IPS DF 6.9 (cell line): ENCODE results near the gene TOMM40.
A peak's percentile ranks its signal among the peaks of the same experiment; 100 is the strongest.

Experiments
- DNase-seq: peaks from one replicate; pipeline ENCODE4 v3.0.0-alpha.2; 2013; ENCODE audit warnings: low read depth, low spot score
- H3K27ac ChIP-seq: one replicate; pipeline ENCODE4 v1.5.1; 2013; ENCODE audit warnings: low read length, control low read depth
- H3K27me3 ChIP-seq: 2 replicates; pipeline ENCODE4 v1.6.1; 2013; ENCODE audit warnings: mild to moderate bottlenecking, low read length; ENCODE audit not compliant: control insufficient read depth, insufficient read depth
- H3K36me3 ChIP-seq: 2 replicates; pipeline ENCODE4 v1.6.1; 2013; ENCODE audit warnings: low read length; ENCODE audit not compliant: control insufficient read depth, insufficient read depth
- H3K4me1 ChIP-seq: 2 replicates; pipeline ENCODE4 v1.6.1; 2013; ENCODE audit warnings: low read length; ENCODE audit not compliant: control insufficient read depth, insufficient read depth
- H3K4me3 ChIP-seq: 2 replicates; pipeline ENCODE4 v1.5.1; 2013; ENCODE audit warnings: mild to moderate bottlenecking, low read length
- H3K9me3 ChIP-seq: 2 replicates; pipeline ENCODE4 v1.6.1; 2013; ENCODE audit warnings: low read length, inconsistent platforms; ENCODE audit not compliant: control insufficient read depth, insufficient read depth
- WGBS: extraction: QIAGEN DNeasy Blood & Tissue Kit; methylation state at CpG from one replicate; pipeline ENCODE4 v1.1.7; 2013; ENCODE audit warnings: mixed read lengths, missing lambda C conversion rate; ENCODE audit not compliant: insufficient read length, insufficient coverage; 5-methylcytosine and 5-hydroxymethylcytosine counted together

TOMM40 gene

DNA sequence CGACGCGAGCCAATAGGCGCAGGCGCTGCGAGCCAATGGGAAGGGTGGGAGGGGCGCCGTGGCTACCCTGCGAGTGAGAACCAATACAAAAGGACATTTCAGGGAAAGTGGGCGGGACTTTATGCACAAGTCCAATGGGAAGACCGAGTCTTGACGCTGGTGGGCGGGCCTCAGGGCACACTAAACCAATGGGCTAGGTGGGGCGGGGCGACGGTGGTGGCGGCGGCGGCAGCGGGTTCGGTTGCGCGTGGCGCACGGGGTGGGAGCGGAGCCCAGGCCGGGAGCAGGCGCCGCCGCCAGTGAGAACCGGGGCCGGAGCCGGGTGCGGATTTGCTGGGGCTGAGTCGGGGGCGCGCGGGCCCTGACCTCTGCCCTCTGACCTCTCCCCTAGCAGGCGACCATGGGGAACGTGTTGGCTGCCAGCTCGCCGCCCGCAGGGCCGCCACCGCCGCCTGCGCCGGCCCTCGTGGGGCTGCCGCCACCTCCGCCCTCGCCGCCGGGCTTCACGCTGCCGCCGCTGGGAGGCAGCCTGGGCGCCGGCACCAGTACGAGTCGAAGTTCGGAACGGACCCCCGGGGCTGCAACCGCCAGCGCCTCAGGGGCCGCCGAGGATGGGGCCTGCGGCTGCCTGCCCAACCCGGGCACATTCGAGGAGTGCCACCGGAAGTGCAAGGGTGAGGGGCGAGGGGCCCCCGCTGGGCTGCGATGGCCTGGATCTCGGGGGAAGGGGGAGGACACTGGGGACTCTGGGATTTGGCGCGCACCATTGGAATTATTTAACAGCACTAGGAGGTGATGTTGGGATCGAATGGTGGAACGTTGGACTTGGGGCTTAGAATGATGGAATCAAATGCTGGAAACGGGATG, at the start of gene TOMM40:
TSS of gene TOMM40 (plus strand) at position 239 of the 867 bp plus-strand sequence. CDS start at position 401, 162 bp downstream.
- Histone ChIP-seq H3K27me3 (no peaks in the 10 kb centered on the region), H3K36me3 (peaks cover 32% of the 10 kb centered on the region), H3K27ac (no peak within 1 kb of the TSS), H3K4me1 (no peaks in the 10 kb centered on the region), H3K4me3 (peak within 1 kb of the TSS; percentile 52), H3K9me3 (no peaks in the 10 kb centered on the region)
- no CpG with 5 or more reads among the region's 81 CpGs for WGBS
- peak; percentile 99 for DNase-seq

DNA sequence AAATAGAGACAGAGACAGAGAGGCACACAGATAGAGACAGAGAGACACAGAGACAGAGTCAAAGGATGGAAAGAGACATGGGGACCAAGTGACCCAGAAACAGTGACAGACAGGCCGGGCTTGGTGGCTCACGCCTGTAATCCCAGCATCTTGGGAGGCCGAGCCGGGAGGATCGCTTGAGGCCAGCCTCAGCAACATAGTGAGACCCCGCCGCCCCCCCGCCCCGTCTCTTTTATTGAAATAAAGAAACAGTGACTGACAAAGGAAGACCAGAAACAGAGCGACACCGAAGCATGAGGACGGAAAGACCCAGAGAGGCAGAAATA, 45.8 kb upstream of the TOMM40 start:
- no peak overlapping the region for H3K27ac ChIP-seq

DNA sequence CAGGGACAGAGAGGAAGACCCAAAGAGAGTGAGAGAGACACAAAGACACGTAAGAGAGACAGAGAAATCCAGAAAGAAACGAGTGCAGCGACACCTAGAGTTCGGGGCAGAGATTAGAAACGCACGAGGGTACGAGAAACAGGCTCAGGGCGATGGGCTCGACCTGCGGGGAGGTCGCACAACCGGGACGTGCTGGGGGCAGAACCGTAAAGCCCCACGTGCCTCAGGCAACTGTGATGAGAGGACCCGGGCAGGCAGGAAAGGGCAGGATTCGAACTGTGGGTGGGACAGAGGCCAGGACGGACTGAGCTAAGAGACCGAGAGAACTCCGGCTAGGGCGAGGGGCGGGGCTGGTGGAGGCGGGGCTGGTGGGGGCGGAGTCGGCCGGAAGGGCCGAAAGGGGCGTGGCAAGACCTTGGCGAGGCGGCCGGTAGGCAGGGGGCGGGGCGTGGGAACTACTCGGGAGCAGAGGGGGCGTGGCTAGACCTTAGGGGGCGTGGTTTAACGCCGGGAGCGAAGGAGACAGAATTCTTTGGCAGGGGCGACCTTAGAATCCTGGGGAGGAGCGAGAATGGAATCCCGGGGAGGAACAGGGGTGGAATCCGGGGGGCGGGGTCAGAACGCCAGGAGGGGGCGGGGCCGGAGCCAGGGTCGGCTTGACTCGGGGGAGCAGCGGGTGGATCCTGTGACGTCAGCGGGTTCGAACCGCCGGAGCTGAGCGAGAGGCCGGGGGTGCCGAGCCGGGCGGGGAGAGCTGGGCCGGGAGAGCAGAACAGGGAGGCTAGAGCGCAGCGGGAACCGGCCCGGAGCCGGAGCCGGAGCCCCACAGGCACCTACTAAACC, 45.2 kb upstream of the TOMM40 start, which contains the start of gene NECTIN2:
TSS of gene NECTIN2 (plus strand) at position 686 of the 843 bp plus-strand sequence. CDS start 229 bp downstream, outside the sequence.
- no CpG with 5 or more reads among the region's 67 CpGs for WGBS
- H3K36me3 ChIP-seq: no peaks in the 10 kb centered on the region
- no peaks in the 10 kb centered on the region for H3K27me3 ChIP-seq
- peak; percentile 94 for DNase-seq
- no peak within 1 kb of the TSS for H3K27ac ChIP-seq
- H3K4me1 ChIP-seq: peaks cover 6% of the 10 kb centered on the region
- no peaks in the 10 kb centered on the region for H3K9me3 ChIP-seq
- peak within 1 kb of the TSS; percentile 98 for H3K4me3 ChIP-seq

More for the DNA sequence above, 45.8 kb upstream of the TOMM40 start:
- H3K4me3 ChIP-seq: no peak overlapping the region; the same call in 1 of the 2 replicates
- no peaks in the 10 kb centered on the region for H3K9me3 ChIP-seq
- H3K36me3 ChIP-seq: no peaks in the 10 kb centered on the region
- DNase-seq: no peak
- peaks cover 3% of the 10 kb centered on the region for H3K4me1 ChIP-seq
- no CpG with 5 or more reads among the region's 12 CpGs for whole genome bisulfite sequencing
- H3K27me3 ChIP-seq: no peaks in the 10 kb centered on the region

DNA sequence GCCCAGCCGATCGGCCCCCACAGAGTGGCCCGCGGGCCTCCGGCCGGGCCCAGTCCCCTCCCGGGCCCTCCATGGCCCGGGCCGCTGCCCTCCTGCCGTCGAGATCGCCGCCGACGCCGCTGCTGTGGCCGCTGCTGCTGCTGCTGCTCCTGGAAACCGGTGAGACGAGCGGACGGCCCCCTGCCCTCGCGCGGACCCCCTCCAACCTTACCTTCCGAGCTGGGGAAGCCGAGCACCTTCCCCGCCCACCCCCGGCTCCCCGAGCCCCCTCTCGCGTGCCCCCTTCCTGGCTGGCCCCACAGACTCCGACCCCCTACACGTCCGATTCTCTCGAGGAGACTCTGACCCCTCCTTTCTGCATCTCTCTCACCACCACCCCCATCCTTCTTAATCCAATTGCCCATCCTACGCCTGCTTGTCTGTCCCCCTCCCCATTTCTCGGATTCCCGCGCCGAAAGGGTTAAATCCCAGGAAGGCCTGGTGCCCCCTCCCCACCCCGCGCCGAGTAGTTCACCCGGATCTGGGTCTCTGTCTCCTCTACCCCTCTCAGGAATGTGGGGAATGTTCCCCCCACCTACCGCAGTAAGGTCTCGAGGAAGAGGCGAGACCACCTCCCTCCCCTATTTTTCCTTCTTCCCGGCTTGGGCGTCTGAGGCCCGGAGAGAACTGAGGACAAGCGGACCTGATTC, 44.5 kb upstream of the TOMM40 start:
- H3K4me3 ChIP-seq: peak overlapping the region; percentile 98
- H3K9me3 ChIP-seq: no peaks in the 10 kb centered on the region
- WGBS: no CpG with 5 or more reads among the region's 51 CpGs
- peaks cover 6% of the 10 kb centered on the region for H3K4me1 ChIP-seq
- H3K36me3 ChIP-seq: 0 out of 2 replicates have a peak, but pooled peaks cover 2% of the 10 kb centered on the region
- no peak overlapping the region for H3K27ac ChIP-seq
- peak; percentile 85 for DNase-seq
- no peaks in the 10 kb centered on the region for H3K27me3 ChIP-seq

DNA sequence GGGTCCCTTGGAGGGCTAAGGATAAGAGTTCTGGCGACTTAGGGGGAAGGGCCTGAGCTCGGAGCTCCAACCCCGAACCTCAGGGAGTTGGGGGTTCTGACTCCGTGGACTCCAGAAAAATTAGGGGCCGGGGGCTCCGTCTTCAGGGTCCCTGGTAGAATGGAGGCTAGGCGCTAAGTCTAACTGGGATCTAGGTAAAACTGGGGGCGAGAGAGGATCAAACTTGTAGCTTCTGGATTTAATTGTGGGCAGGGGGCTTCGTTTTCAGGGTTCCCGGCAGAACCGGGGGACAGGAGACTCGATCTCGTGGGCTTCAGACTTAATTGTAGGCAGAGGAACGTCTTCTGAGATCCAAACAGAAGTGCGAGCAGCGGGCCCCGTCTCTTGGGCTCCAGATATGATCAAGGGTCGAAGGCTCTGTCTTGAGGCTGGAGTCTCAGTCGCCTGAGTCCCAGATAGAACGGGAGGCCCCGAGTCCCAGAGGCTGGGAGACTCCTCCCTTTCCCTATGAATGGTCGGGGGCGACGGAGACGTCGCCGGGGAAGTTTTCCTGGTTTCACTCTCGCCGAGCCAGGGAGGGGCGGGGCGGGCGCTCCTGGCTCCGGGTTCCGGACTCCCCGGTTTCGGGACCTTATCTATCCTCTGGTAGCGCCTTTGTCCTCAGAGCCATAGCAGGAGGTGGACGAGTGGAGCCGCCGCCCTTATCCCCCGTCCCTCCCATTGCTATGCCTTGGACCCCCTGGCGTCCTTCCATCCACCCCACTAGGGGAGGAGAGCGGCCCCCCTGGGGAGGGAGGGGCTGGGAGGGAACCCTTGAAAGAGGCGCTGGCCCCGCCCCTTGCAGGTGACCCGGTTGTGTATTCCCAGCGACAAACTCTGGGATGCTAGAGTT, 43.7 kb upstream of the TOMM40 start:
- Histone ChIP-seq H3K4me1 (peaks cover 6% of the 10 kb centered on the region), H3K4me3 (peak overlapping the region; percentile 98), H3K36me3 (0 out of 2 replicates have a peak, but pooled peaks cover 4% of the 10 kb centered on the region), H3K27me3 (no peaks in the 10 kb centered on the region), H3K9me3 (no peaks in the 10 kb centered on the region), H3K27ac (no peak overlapping the region)
- WGBS: no CpG with 5 or more reads among the region's 47 CpGs
- DNase-seq: no peak

DNA sequence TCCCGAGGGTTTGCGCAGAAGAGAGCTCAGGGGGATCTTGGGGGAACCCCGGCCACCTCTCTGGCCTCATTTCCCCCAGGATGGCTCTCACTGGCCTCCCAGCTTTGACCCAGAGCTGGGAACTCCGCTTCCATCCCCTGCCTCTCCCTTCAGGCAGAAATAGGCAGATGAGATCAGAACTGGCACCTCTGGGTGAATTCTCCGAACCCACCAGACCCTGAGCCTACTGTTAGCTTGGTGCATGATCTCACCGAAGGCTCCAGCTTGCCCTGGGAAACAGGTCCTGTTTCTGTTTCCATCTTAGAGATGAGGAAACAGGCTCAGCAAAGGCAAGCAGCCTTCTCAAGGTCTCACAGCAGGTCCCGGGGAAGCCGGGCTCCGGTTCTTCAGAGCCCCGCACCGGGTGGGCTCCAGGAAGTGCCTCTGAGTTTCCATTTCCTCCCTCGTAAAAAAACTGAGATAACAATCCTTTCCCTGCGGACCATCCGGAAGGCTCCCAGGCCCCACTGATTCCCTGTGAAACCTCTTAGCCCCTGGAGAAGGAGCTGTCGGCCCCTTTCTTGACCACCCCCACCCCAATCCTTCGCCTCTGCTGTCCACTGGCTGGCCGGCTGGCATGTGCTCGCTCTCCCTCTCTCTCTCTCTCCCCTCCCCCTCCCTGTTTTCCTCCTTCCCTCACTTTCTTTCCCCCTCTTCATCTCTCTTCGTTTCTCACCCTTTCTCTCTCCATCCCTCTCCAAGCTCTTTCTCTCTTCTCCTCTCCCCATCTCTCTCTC, 42.8 kb upstream of the TOMM40 start:
- WGBS: no CpG with 5 or more reads among the region's 19 CpGs
- no peaks in the 10 kb centered on the region for H3K27me3 ChIP-seq
- peak overlapping the region; percentile 98 for H3K4me3 ChIP-seq
- peak overlapping the region; percentile 38 for H3K27ac ChIP-seq
- no peaks in the 10 kb centered on the region for H3K9me3 ChIP-seq
- H3K36me3 ChIP-seq: 0 out of 2 replicates have a peak, but pooled peaks cover 4% of the 10 kb centered on the region
- peaks cover 6% of the 10 kb centered on the region for H3K4me1 ChIP-seq
- no peak for DNase-seq

DNA sequence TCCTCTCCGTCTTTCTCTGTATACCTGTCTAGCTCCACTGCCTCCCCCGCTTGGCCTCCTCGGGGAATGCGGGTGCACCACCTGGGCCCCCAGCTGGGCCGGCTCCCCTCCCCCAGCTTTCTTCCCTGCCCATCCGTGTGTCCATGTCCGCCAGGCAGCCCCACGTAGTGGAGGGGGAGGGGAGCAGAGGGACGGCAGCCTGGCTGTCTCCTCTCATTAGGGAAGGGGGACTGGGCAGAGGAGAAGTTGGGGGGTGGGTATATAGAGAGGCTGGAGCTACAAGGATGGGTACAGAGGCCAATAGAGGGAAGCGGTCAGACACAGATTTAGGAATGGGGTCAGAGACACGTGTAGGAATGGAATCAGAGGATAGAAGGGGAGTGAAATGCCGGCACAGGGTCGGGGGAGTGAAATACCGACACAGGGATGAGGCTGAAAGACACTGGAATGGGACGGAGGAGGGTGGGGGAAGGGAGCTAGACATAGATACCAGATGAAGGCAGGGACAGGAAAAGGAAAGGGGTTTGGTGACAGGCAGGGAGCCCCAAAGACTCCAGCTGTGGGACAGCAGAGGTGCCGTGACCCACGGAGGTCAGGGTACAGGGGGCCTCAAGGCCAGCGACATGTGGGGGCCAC, 42.1 kb upstream of the TOMM40 start:
- Histone ChIP-seq H3K4me3 (peak overlapping the region; percentile 98; the same call in 1 of the 2 replicates), H3K27ac (no peak overlapping the region), H3K9me3 (no peaks in the 10 kb centered on the region), H3K4me1 (peaks cover 6% of the 10 kb centered on the region), H3K36me3 (0 out of 2 replicates have a peak, but pooled peaks cover 4% of the 10 kb centered on the region), H3K27me3 (no peaks in the 10 kb centered on the region)
- no peak for DNase-seq
- no CpG with 5 or more reads among the region's 18 CpGs for whole genome bisulfite sequencing

DNA sequence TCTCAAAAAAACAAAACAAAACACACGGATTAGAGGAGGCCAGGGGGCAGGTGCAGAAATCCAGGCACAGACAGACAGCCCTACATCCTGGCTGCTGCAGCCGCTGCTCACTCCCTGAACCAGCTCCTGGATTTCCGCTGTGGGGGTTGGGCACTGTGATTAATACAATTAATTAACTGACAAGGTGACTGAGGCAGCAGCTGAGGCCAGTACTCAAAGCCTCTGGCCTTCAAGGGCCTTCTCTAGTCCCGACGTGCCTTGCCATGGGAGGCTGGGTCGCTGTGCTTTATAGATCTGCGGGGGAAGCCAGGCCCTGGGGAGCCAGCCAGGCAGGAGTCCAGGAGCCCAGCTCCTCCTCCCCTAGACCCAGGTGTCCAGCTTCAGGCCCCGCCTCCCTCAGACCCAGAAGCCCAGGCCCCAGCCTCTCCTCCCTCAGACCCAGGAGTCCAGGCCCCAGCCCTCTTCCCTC, 40.4 kb upstream of the TOMM40 start:
- no peak overlapping the region for H3K27ac ChIP-seq
- H3K27me3 ChIP-seq: no peaks in the 10 kb centered on the region
- H3K4me3 ChIP-seq: no peak overlapping the region
- H3K36me3 ChIP-seq: 0 out of 2 replicates have a peak, but pooled peaks cover 4% of the 10 kb centered on the region
- no peaks in the 10 kb centered on the region for H3K9me3 ChIP-seq
- no peak for DNase-seq
- H3K4me1 ChIP-seq: peaks cover 6% of the 10 kb centered on the region
- whole genome bisulfite sequencing: no CpG with 5 or more reads among the region's 8 CpGs
